ENCODE results near the gene CNGB1. TPM values are rescaled to one million over a fixed set of nuclear protein-coding genes. Genes with fewer than 3 reads are reported as not detected.

Gene CNGB1
- total RNA-seq, 2 experiments from 2014 or later = not detected

- H3K4me2 ChIP-seq (ENCODE audit: low read length) = no peak overlapping the region
- H3K4me1 ChIP-seq (ENCODE audit: insufficient read depth, low read length, poor library complexity, severe bottlenecking) = no peaks in the 10 kb centered on the region
- H3K36me3 ChIP-seq (ENCODE audit: insufficient read depth, low read length) = no peaks in the 10 kb centered on the region
- H4K20me1 ChIP-seq (ENCODE audit: insufficient read depth, low read length) = no peaks in the 10 kb centered on the region
- intact Hi-C loops (cut with micrococcal nuclease; ENCODE audit: unreplicated experiment) = no loop called here
- no peaks in the 10 kb centered on the region for H3K9me2 ChIP-seq (ENCODE audit: insufficient read depth, low read length)
- H3K79me2 ChIP-seq (ENCODE audit: insufficient read depth, low read depth, low read length) = no peaks in the 10 kb centered on the region
- no peak overlapping the region for H3K4me3 ChIP-seq (ENCODE audit: low read depth, low read length, poor library complexity, severe bottlenecking)
- no TSS peak for BruUV-seq (replicated peaks)
- CTCF ChIA-PET (ENCODE audit: unreplicated experiment) = no interaction called here
- no peak overlapping the region for H3K27ac ChIP-seq (ENCODE audit: low read depth, low read length, poor library complexity, severe bottlenecking)
- TF ChIP-seq CTCF (conservative IDR thresholded peaks at IDR 0.05; ENCODE audit: low read length) (no peak), EZH2phosphoT487 (IDR thresholded peaks at IDR 0.05; ENCODE audit: borderline replicate concordance, low read depth, low read length) (no peak)
- no peak overlapping the region for H2AFZ ChIP-seq (ENCODE audit: low read length)
- POLR2A ChIA-PET = no interaction called here
- no peak for DNase-seq (ENCODE audit: low spot score)
- H3K9me3 ChIP-seq (ENCODE audit: low read length) = no peaks in the 10 kb centered on the region
Observed at GRCh38 chr16:57960310-57960709, 10.6 kb downstream of the CNGB1 start.

- Histone ChIP-seq H3K79me2 (ENCODE audit: insufficient read depth, low read depth, low read length) (no peaks in the 10 kb centered on the region), H3K27ac (ENCODE audit: low read depth, low read length, poor library complexity, severe bottlenecking) (no peak overlapping the region), H4K20me1 (ENCODE audit: insufficient read depth, low read length) (no peaks in the 10 kb centered on the region), H3K4me1 (ENCODE audit: insufficient read depth, low read length, poor library complexity, severe bottlenecking) (no peaks in the 10 kb centered on the region), H2AFZ (ENCODE audit: low read length) (no peak overlapping the region), H3K9me3 (ENCODE audit: low read length) (no peaks in the 10 kb centered on the region), H3K9me2 (ENCODE audit: insufficient read depth, low read length) (no peaks in the 10 kb centered on the region), H3K4me2 (ENCODE audit: low read length) (no peak overlapping the region), H3K36me3 (ENCODE audit: insufficient read depth, low read length) (no peaks in the 10 kb centered on the region), H3K4me3 (ENCODE audit: low read depth, low read length, poor library complexity, severe bottlenecking) (no peak overlapping the region)
- CTCF ChIA-PET (ENCODE audit: unreplicated experiment) = no interaction called here
- DNase-seq (ENCODE audit: low spot score) = no peak
- intact Hi-C loops (cut with micrococcal nuclease; ENCODE audit: unreplicated experiment) = no loop called here
- POLR2A ChIA-PET = no interaction called here
- BruUV-seq (replicated peaks) = no TSS peak
- TF ChIP-seq EZH2phosphoT487 (IDR thresholded peaks at IDR 0.05; ENCODE audit: borderline replicate concordance, low read depth, low read length) (no peak), CTCF (conservative IDR thresholded peaks at IDR 0.05; ENCODE audit: low read length) (no peak)
Observed at GRCh38 chr16:57959804-57960203, 11.1 kb downstream of the CNGB1 start.

- Histone ChIP-seq H3K9me2 (ENCODE audit: insufficient read depth, low read length) (no peaks in the 10 kb centered on the region), H3K27ac (ENCODE audit: low read depth, low read length, poor library complexity, severe bottlenecking) (no peak overlapping the region), H3K9me3 (ENCODE audit: low read length) (no peaks in the 10 kb centered on the region), H3K79me2 (ENCODE audit: insufficient read depth, low read depth, low read length) (no peaks in the 10 kb centered on the region), H3K4me1 (ENCODE audit: insufficient read depth, low read length, poor library complexity, severe bottlenecking) (no peaks in the 10 kb centered on the region), H3K36me3 (ENCODE audit: insufficient read depth, low read length) (no peaks in the 10 kb centered on the region), H4K20me1 (ENCODE audit: insufficient read depth, low read length) (no peaks in the 10 kb centered on the region), H3K4me2 (ENCODE audit: low read length) (no peak overlapping the region), H2AFZ (ENCODE audit: low read length) (no peak overlapping the region), H3K4me3 (ENCODE audit: low read depth, low read length, poor library complexity, severe bottlenecking) (no peak overlapping the region)
- BruUV-seq (replicated peaks) = no TSS peak
- CTCF ChIA-PET (ENCODE audit: unreplicated experiment) = no interaction called here
- intact Hi-C loops (cut with micrococcal nuclease; ENCODE audit: unreplicated experiment) = no loop called here
- TF ChIP-seq CTCF (conservative IDR thresholded peaks at IDR 0.05; ENCODE audit: low read length) = no peak
- no peak for TF ChIP-seq EZH2phosphoT487 (IDR thresholded peaks at IDR 0.05; ENCODE audit: borderline replicate concordance, low read depth, low read length)
- no peak for DNase-seq (ENCODE audit: low spot score)
- POLR2A ChIA-PET = no interaction called here
Observed at GRCh38 chr16:57959121-57959520, 11.8 kb downstream of the CNGB1 start.

Data from OCI-LY7 (cell line).